IPS DF 4.7 (cell line): ENCODE data around the gene NLGN4X.

Experiments used
- DNase-seq: peaks from one replicate; pipeline ENCODE4 v3.0.0-alpha.2; 2013; ENCODE audit warnings: low spot score; ENCODE audit errors: extremely low read depth

The NLGN4X gene

GRCh38 chrX:6228720-6229119 is at the start of gene NLGN4X:
Gene NLGN4X, minus strand, starts transcription at chrX:6228867. Its CDS starts 77,401 bp downstream, at chrX:6151466.
- DNase-seq, result no peak

DNA sequence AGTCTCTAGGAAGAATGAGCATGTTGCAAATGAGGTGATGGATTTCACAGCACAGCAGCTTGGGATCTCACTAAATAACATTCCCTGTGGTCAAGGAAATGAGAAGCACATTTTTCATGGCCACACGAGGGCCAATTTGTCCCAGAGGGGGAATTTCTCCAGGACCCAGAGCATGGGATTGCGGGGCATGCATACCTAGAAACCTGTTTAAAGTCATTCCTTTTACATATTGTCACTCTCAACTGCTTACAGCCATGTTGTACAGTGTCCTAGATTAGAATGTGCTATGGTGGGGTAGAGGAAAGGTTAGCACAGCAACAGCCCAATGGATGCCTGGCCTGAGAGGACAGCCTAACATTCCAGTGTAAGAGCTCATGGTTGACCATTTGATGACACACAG is 37.4 kb upstream of the NLGN4X start:
- DNase-seq, result no peak

DNA sequence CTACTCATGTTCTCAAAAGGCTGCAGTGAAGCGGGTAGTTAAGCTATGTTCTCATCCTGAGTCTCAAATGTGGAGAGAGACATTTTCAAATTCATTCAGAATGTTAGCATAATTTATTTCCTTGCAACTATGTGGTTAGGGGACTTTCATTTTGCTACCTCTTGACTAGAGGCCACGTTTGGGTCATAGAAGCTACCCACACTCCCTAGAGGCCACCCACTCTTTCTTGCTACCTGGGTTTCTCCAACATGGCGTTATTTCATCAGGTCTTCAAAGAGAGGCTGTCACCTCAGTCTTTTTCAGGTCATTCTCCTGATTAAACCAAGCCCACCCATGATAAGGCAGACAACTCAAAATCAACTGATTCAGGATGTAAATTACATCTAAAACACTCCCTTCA is 34.3 kb upstream of the NLGN4X start:
- DNase-seq, result no peak

DNA sequence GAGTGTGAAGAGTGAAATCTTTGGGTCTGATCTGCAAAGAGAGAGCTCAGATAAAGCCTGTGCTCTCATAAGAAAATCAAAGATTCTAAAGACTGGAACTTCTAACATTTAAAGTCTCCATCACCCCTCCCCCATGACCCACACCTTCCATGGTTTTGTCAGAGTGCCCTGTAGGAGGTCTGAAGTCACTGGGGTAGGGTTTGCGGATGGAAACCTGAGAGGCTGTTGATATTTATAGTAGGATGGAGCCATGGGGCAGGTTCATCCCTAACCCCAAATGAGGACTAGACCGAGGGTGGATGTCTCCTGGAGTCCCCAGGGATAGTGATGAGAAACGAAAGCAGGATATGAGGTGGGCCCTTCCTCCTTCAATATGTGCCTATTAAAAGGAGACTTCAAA is 28.4 kb upstream of the NLGN4X start:
- no peak for DNase-seq

GRCh38 chrX:6244666-6245065 is 16.0 kb upstream of the NLGN4X start:
- no peak for DNase-seq

GRCh38 chrX:6238576-6238975 is 9.9 kb upstream of the NLGN4X start:
- no peak for DNase-seq

DNA sequence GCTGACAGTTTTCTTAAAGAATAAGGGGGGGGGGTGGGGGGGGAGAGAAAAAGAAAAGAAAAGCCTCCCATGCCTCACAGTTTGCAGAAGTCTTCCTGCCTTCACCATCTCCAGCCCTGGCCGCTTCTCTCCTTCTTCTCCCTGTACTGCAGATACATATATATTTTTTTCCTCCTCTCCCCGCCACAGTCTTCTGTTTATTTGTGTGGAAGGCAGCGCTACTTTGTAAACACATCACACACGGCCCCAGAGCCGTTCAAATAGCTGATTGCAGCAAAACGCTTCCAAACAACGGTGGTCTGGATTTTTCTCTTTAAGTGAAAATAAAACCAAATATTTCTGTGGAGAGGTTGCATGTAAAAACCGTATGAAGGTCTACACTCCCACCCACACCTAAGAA is 732 bp downstream of the NLGN4X start:
- no peak for DNase-seq

- DNase-seq, result no peak
Observed at GRCh38 chrX:6227453-6227835, 1.2 kb downstream of the NLGN4X start.

DNA sequence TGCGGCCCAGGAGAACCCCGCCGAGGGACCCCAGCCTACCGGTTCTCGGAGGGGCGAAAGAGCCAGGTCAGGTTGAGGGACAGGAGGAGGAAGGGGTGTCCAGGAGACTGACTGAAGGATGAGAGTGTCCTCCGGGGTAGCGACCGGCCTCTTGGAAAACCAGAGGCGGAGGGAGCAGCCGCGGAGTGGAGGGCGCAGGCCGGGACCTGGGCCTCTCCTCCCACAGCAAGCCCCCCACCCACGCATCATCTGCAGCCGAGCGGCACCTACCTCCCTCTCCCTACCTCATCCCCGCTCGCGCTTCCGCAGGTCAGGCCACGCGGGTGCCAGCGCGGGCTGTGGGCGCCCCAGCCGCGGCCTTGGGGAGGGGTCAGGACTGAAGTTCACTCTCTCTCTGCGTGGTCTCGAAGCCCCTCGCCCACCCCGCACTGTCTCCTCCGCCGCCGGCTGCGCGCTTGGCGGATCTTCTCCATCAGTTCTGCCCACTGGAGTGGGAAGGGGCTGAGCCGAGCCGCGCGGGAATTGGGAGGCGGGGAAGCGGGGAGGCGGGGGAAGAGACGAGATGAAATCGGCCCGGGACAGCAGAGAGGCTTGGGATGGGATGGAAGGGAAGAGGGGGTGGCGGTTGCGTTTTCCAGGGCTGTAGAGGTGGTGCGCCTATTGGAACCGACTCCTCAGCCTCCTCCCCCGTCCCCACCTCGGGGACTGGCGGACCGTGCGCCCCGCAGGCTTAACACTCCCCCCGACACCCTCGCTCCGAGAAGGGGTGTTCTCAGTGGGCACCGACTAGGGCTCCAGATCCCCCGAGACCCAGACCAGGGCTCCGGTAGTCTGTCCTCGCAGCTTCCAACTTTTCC is 1.8 kb downstream of the NLGN4X start:
- DNase-seq, result no peak

DNA sequence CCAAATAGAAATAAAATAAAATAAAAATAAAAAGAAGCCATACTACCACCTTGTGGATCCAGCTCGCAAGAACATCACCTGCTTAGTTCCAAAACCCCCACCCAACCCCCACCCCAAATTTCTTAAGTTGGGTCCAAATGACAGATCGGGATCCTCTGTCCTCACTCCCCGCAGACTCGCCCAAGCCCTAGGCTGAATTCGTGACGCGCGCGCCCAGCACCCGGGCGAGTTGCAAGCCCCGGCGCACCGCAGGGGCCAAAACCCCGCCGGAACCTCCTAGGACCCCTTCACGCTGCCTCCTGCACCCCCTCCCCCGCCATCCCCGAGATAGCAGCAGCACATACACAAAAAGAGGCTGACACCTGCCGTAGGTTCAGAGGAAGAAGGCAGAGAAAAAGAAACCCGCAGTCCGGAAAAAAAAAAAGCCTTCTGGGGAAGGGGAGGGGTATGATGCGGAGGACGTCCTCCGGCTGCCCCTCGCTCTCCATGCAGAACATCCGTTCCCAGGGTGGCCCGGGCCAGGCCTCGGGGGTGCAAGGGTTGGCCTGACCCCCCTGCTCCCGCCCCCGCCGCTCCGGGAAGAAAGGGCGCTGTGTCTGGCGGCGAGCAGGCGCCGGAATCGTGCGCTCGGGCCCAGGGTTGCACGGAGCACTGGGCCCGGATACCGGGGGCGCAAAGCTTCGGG is 2.6 kb downstream of the NLGN4X start:
- DNase-seq, result no peak

GRCh38 chrX:6225288-6225910 is 3.3 kb downstream of the NLGN4X start:
- DNase-seq, result no peak

- no peak for DNase-seq
Observed at GRCh38 chrX:6223516-6223915, 5.2 kb downstream of the NLGN4X start.

GRCh38 chrX:6210230-6210629 is 18.4 kb downstream of the NLGN4X start:
- no peak for DNase-seq

DNA sequence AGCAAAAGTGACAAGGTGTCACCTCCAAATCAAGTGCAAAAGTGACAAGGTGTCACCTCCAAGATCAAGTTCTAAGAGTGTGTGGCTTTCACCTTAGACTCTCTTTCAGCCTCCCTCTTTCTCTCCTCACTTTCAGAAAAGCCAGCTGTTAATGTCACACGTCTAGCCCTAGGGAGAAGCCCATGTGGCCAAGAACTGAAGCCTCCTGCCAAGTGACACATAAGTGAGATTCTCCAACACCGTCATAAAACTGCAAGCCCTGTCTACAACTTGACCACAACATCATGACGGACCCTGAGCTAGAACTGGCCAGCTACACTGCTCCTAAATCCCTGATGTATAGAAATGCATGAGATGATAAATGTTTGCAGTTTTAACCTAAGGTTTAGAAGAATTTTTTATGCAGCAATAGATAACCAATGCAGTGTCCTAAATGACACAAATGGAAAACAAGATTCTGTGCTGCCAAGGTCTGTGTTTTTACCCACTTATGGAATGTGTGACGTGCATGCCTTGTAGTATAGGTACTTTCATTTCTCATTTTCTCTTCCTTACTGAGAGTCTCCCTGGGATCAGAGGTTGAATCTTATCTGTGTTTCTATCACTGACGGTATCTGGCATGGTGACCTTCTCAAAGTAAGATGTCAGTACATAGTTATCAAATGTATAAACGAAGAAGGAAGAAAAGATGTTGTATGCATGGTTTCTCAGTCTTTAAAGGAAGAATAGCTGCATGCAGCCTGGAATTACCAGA is 25.0 kb downstream of the NLGN4X start:
- DNase-seq, result no peak

- no peak for DNase-seq
Observed at GRCh38 chrX:6199486-6199885, 29.2 kb downstream of the NLGN4X start.

- no peak for DNase-seq
Observed at GRCh38 chrX:6187256-6187655, 41.4 kb downstream of the NLGN4X start.

DNA sequence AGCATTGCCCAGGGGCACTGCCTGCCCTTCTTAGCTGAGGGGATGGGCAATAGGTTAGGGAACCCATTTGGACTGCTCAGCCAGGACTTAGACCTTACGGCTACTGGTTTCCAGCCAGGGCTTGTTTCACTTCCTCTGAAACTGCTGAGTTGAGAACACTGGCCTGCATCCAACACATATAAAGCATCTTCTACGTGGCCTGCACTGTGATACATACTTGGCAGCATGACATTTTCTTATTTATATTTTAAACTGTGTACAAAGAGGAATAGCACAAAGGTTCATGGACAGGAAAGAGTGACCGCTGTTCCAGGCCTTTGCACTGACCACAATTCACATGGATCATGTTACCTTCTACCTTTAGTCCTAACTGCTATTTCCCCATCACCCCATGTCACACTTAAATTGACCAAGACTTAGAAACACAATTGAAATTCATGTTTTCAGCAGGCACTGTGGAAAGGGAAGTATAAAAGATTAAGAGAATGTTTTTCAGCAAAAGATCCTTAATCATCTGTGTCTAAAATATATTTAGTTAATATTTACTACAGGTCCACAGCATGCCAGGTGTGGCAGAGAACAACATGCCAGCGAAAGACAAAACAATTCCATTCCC is 43.7 kb downstream of the NLGN4X start:
- DNase-seq, result no peak

DNA sequence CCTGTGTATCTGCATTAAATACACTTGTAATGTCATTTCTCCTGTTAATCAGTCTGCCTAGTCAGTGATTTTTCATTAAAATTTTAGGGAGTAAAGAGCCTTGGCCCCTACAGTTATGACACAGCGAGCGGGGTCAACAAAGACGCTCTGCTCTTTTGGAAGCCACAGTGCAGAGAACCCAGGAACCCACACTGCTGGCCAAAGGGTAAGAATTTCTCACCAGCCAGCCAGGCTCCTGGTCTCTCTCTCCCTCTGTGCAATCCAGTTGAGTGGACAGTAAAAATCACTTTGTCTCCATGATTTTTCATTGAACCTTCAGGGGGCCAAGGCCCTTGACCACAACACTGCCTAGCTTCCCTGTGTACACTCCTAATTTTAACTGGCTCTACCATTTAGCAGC is 52.8 kb downstream of the NLGN4X start:
- DNase-seq, result no peak

- no peak for DNase-seq
Observed at GRCh38 chrX:6170424-6170823, 58.2 kb downstream of the NLGN4X start.

DNA sequence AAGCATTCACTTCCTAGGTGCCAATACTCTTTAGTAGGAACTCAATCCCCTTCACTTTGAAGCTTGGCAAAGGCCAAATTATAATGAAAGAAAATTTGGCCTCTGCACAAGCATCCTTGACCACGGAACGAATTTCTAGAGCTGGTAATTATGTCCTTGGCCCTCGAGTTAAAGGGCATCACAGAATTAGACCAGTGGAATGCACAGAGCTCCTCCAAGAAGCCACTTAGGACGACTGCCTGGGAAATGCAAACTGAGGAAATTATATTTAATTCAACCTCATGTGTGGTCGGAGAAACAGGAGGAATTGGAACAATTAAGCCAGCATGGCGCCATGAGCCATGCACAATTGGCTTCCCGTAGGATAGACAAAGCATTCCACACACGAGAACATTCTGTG is 59.3 kb downstream of the NLGN4X start:
- DNase-seq, result no peak

- no peak for DNase-seq
Observed at GRCh38 chrX:6163721-6164120, 64.9 kb downstream of the NLGN4X start.
